Measurements from ENCODE around the gene PPP6R3. TPM values are rescaled to one million over a fixed set of nuclear protein-coding genes. Genes with fewer than 3 reads are reported as not detected.

Gene PPP6R3
- total and polyA plus RNA-seq, 2 of the 13 experiments (the other 11 are each of a cell fraction or from before 2014, with no cell fraction given) = 41.2 to 83.4 TPM

- TF ChIP-seq EED (CRISPR knock-in tag; IDR thresholded peaks at IDR 0.05) (no peak), ZNF589 (CRISPR knock-in tag; conservative IDR thresholded peaks at IDR 0.05) (no peak), MTF2 (CRISPR knock-in tag; IDR thresholded peaks at IDR 0.05; ENCODE audit: borderline replicate concordance) (no peak), ZKSCAN5 (CRISPR knock-in tag; IDR thresholded peaks at IDR 0.05) (no peak), PHF20 (CRISPR knock-in tag; IDR thresholded peaks at IDR 0.05) (no peak), ZNF724P (CRISPR knock-in tag; IDR thresholded peaks at IDR 0.05; ENCODE audit: borderline replicate concordance) (no peak), ZNF552 (CRISPR knock-in tag; IDR thresholded peaks at IDR 0.05; ENCODE audit: borderline replicate concordance) (no peak), BCL3 (CRISPR knock-in tag; IDR thresholded peaks at IDR 0.05) (no peak), ATF7 (IDR thresholded peaks at IDR 0.05) (no peak), ATF7 (CRISPR knock-in tag; IDR thresholded peaks at IDR 0.05) (no peak), NFIB (CRISPR knock-in tag; IDR thresholded peaks at IDR 0.05; ENCODE audit: borderline replicate concordance) (no peak), ZNF547 (CRISPR knock-in tag; IDR thresholded peaks at IDR 0.05) (no peak), AGO2 (optimal IDR thresholded peaks at IDR 0.05; ENCODE audit: low read depth, low read length) (no peak), TFE3 (CRISPR knock-in tag; IDR thresholded peaks at IDR 0.05) (no peak), KLF12 (CRISPR knock-in tag; IDR thresholded peaks at IDR 0.05; ENCODE audit: borderline replicate concordance) (no peak), ZNF530 (CRISPR knock-in tag; IDR thresholded peaks at IDR 0.05; ENCODE audit: low read depth) (no peak), SP1 (IDR thresholded peaks at IDR 0.05) (no peak), SP1 (CRISPR knock-in tag; IDR thresholded peaks at IDR 0.05) (no peak), ZSCAN20 (CRISPR knock-in tag; IDR thresholded peaks at IDR 0.05; ENCODE audit: borderline replicate concordance) (no peak), SP2 (CRISPR knock-in tag; IDR thresholded peaks at IDR 0.05) (no peak), ZFP62 (CRISPR knock-in tag; IDR thresholded peaks at IDR 0.05) (no peak), ZFP36 (IDR thresholded peaks at IDR 0.05; ENCODE audit: borderline replicate concordance, low read depth, low read length, partially characterized antibody) (no peak)
- TF ChIP-seq, protein P1, sequence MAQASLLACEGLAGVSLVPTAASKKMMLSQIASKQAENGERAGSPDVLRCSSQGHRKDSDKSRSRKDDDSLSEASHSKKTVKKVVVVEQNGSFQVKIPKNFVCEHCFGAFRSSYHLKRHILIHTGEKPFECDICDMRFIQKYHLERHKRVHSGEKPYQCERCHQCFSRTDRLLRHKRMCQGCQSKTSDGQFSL (CRISPR knock-in tag; IDR thresholded peaks at IDR 0.05) = no peak
- TF ChIP-seq, protein P2, sequence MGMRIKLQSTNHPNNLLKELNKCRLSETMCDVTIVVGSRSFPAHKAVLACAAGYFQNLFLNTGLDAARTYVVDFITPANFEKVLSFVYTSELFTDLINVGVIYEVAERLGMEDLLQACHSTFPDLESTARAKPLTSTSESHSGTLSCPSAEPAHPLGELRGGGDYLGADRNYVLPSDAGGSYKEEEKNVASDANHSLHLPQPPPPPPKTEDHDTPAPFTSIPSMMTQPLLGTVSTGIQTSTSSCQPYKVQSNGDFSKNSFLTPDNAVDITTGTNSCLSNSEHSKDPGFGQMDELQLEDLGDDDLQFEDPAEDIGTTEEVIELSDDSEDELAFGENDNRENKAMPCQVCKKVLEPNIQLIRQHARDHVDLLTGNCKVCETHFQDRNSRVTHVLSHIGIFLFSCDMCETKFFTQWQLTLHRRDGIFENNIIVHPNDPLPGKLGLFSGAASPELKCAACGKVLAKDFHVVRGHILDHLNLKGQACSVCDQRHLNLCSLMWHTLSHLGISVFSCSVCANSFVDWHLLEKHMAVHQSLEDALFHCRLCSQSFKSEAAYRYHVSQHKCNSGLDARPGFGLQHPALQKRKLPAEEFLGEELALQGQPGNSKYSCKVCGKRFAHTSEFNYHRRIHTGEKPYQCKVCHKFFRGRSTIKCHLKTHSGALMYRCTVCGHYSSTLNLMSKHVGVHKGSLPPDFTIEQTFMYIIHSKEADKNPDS (CRISPR knock-in tag; IDR thresholded peaks at IDR 0.05) = no peak
- TF ChIP-seq, protein P3, sequence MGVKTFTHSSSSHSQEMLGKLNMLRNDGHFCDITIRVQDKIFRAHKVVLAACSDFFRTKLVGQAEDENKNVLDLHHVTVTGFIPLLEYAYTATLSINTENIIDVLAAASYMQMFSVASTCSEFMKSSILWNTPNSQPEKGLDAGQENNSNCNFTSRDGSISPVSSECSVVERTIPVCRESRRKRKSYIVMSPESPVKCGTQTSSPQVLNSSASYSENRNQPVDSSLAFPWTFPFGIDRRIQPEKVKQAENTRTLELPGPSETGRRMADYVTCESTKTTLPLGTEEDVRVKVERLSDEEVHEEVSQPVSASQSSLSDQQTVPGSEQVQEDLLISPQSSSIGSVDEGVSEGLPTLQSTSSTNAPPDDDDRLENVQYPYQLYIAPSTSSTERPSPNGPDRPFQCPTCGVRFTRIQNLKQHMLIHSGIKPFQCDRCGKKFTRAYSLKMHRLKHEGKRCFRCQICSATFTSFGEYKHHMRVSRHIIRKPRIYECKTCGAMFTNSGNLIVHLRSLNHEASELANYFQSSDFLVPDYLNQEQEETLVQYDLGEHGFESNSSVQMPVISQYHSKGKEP (CRISPR knock-in tag; IDR thresholded peaks at IDR 0.05) = no peak
Measured at GRCh38 chr11:68659158-68659921, 198.8 kb downstream of the PPP6R3 start (continued).
